H1 (cell line): ENCODE results near the gene GRIP1. TPM values are rescaled to one million over a fixed set of nuclear protein-coding genes. Genes with fewer than 3 reads are reported as not detected.

Experiments
- CTCF ChIA-PET: fragments of 300-600 bp; sonication (Branson Sonifier 250); formaldehyde crosslinking; loops from one replicate; lab custom pipeline; 2021; ENCODE audit not compliant: partially characterized antibody; lab: Charles Lee
- POLR2A ChIA-PET: fragments of 300-600 bp; sonication (Branson Sonifier 250); formaldehyde crosslinking; loops from one replicate; lab custom pipeline; 2021; ENCODE audit warnings: inconsistent platforms; ENCODE audit not compliant: partially characterized antibody; lab: Charles Lee
- DNase-seq, 2 experiments: peaks; one replicate each; pipeline versions ENCODE4 v3.0.0 to v3.0.0-alpha.2; 2010 to 2022; ENCODE audit warnings: low spot score in 2 of 2, low read depth in 1 of 2, mixed read lengths in 1 of 2
- FAIRE-seq: peaks from 2 replicates; lab custom pipeline; 2011; peaks lifted over from hg19 to GRCh38; lab: Jason Lieb, UNC
- H2AFZ ChIP-seq: 2 replicates; pipeline ENCODE4 v1.8.1; 2012; ENCODE audit warnings: low read length, inconsistent platforms
- H2AK5ac ChIP-seq: 2 replicates; pipeline ENCODE4 v1.6.1; 2013; ENCODE audit warnings: low read depth, low read length
- H2BK120ac ChIP-seq: replicated peaks from 2 replicates; pipeline ENCODE3; 2013; ENCODE audit warnings: low read depth, low read length, inconsistent platforms
- H2BK12ac ChIP-seq: 2 replicates; pipeline ENCODE4 v1.6.1; 2013; ENCODE audit warnings: low read depth, low read length
- H2BK15ac ChIP-seq: 2 replicates; pipeline ENCODE4 v1.6.1; 2013; ENCODE audit warnings: low read length
- H2BK20ac ChIP-seq: 2 replicates; pipeline ENCODE4 v1.6.1; 2013; ENCODE audit warnings: low read length
- H2BK5ac ChIP-seq: 2 replicates; pipeline ENCODE4 v1.6.1; 2013; ENCODE audit warnings: low read depth, low read length
- H3K14ac ChIP-seq: 2 replicates; pipeline ENCODE4 v1.6.1; 2013; ENCODE audit warnings: inconsistent platforms; ENCODE audit not compliant: insufficient read length
- H3K18ac ChIP-seq: 2 replicates; pipeline ENCODE4 v1.6.1; 2013; ENCODE audit warnings: low read length; ENCODE audit errors: extremely low read depth
- H3K23ac ChIP-seq: 2 replicates; pipeline ENCODE4 v1.6.1; 2013; ENCODE audit warnings: inconsistent platforms; ENCODE audit not compliant: insufficient read length
- H3K23me2 ChIP-seq: 2 replicates; pipeline ENCODE4 v1.6.1; 2013; ENCODE audit warnings: low read depth, low read length
- H3K27ac ChIP-seq: 2 replicates; pipeline ENCODE4 v1.6.1; 2011; ENCODE audit warnings: low read depth, low read length, inconsistent platforms
- H3K27me3 ChIP-seq, 4 experiments: replicated peaks in 1 of 4; 1 replicate in 1 of 4; 2 replicates in 3 of 4; pipeline versions ENCODE4 v1.6.1 to v1.8.1; 2011 to 2013; ENCODE audit warnings: low read length in 3 of 4, mild to moderate bottlenecking in 3 of 4, inconsistent platforms in 2 of 4, mixed read lengths in 2 of 4, moderate library complexity in 1 of 4; ENCODE audit not compliant: control insufficient read depth in 3 of 4, insufficient read depth in 3 of 4; ENCODE audit errors: extremely low read depth in 1 of 4
- H3K36me3 ChIP-seq, 4 experiments: 2 replicates each; pipeline versions ENCODE4 v1.6.1 to v1.8.1; 2011 to 2013; ENCODE audit warnings: mild to moderate bottlenecking in 4 of 4, low read length in 3 of 4, moderate library complexity in 2 of 4, control low read depth in 1 of 4, inconsistent platforms in 1 of 4; ENCODE audit not compliant: insufficient read depth in 4 of 4, control insufficient read depth in 2 of 4
- H3K4ac ChIP-seq: replicated peaks from 2 replicates; pipeline ENCODE3; 2013; ENCODE audit warnings: low read length, low read depth, mixed read lengths, inconsistent platforms; ENCODE audit not compliant: insufficient read length
- H3K4me1 ChIP-seq, 4 experiments: replicated peaks in 1 of 4; 1 replicate in 1 of 4; 2 replicates in 3 of 4; pipeline versions ENCODE4 v1.6.1 to v1.8.1; 2011 to 2013; ENCODE audit warnings: low read length in 3 of 4, inconsistent platforms in 2 of 4, mixed read lengths in 1 of 4; ENCODE audit not compliant: insufficient read depth in 4 of 4, control insufficient read depth in 3 of 4
- H3K4me2 ChIP-seq, 2 experiments: 2 replicates each; pipeline versions ENCODE4 v1.6.1 to v1.8.1; 2011 to 2013; ENCODE audit warnings: low read depth in 2 of 2, low read length in 2 of 2, control low read depth in 1 of 2, inconsistent platforms in 1 of 2, mild to moderate bottlenecking in 1 of 2; ENCODE audit not compliant: insufficient read depth in 1 of 2
- H3K4me3 ChIP-seq, 4 experiments: fragments of 200-600, 300-600 bp in 1 of 4; sonication (generic), shearing (Covaris generic), sonication (Bioruptor Twin) in 1 of 4; 2 replicates each; pipeline versions ENCODE4 v1.5.1 to v1.8.1; 2011 to 2016; ENCODE audit warnings: low read length in 4 of 4, low read depth in 3 of 4, control low read depth in 2 of 4, inconsistent platforms in 2 of 4, mild to moderate bottlenecking in 2 of 4, mixed read lengths in 1 of 4, moderate library complexity in 1 of 4; ENCODE audit not compliant: insufficient read depth in 2 of 4; ENCODE audit errors: extremely low read depth in 1 of 4
- H3K56ac ChIP-seq: replicated peaks from 2 replicates; pipeline ENCODE3; 2013; ENCODE audit warnings: low read depth, mild to moderate bottlenecking, mixed read lengths, low read length, inconsistent platforms; ENCODE audit not compliant: insufficient read length
- H3K79me1 ChIP-seq: 2 replicates; pipeline ENCODE4 v1.6.1; 2013; ENCODE audit warnings: low read depth, low read length, control low read depth
- H3K79me2 ChIP-seq, 2 experiments: 2 replicates each; pipeline versions ENCODE4 v1.6.1 to v1.8.1; 2012 to 2013; ENCODE audit warnings: low read length in 2 of 2, mild to moderate bottlenecking in 2 of 2, inconsistent platforms in 1 of 2; ENCODE audit not compliant: insufficient read depth in 2 of 2, control insufficient read depth in 1 of 2
- H3K9ac ChIP-seq, 4 experiments: replicated peaks in 1 of 4; 1 replicate in 1 of 4; 2 replicates in 3 of 4; pipeline versions ENCODE4 v1.6.1 to v1.8.1; 2011 to 2013; ENCODE audit warnings: low read depth in 3 of 4, low read length in 3 of 4, control low read depth in 2 of 4, mild to moderate bottlenecking in 2 of 4, moderate library complexity in 2 of 4, inconsistent platforms in 1 of 4; ENCODE audit errors: extremely low read depth in 1 of 4
- H3K9me3 ChIP-seq, 2 experiments: 2 replicates each; pipeline versions ENCODE4 v1.6.1 to v1.8.1; 2012 to 2013; ENCODE audit warnings: mild to moderate bottlenecking in 2 of 2, moderate library complexity in 2 of 2, control low read depth in 1 of 2, inconsistent platforms in 1 of 2, low read depth in 1 of 2, low read length in 1 of 2, mixed read lengths in 1 of 2; ENCODE audit not compliant: insufficient read depth in 2 of 2
- H4K20me1 ChIP-seq, 2 experiments: replicated peaks in 1 of 2; 2 replicates each; pipeline versions ENCODE3 to v1.8.1; 2011 to 2013; ENCODE audit warnings: inconsistent platforms in 2 of 2, low read length in 2 of 2, mild to moderate bottlenecking in 1 of 2; ENCODE audit not compliant: insufficient read depth in 2 of 2, control insufficient read depth in 1 of 2
- H4K5ac ChIP-seq: 2 replicates; pipeline ENCODE4 v1.6.1; 2013; ENCODE audit warnings: low read length, low read depth, mixed read lengths, inconsistent platforms; ENCODE audit not compliant: insufficient read length
- H4K8ac ChIP-seq: 2 replicates; pipeline ENCODE4 v1.8.0; 2013; ENCODE audit warnings: mild to moderate bottlenecking, moderate library complexity, low read length, inconsistent platforms; ENCODE audit not compliant: insufficient read depth; ENCODE audit errors: extremely low read depth
- H4K91ac ChIP-seq: replicated peaks from 2 replicates; pipeline ENCODE3; 2013; ENCODE audit warnings: low read length, mixed read lengths, inconsistent platforms; ENCODE audit not compliant: insufficient read length
- CHD1 ChIP-seq: IDR thresholded peaks from 2 replicates; pipeline ENCODE4 v1.6.1; 2012; ENCODE audit warnings: low read depth, low read length, improper control_type of control experiment
- KDM1A ChIP-seq: fragments of 200-600, 300-600 bp; sonication (generic); IDR thresholded peaks from 2 replicates; pipeline ENCODE4 v1.7.1; 2016; ENCODE audit warnings: mild to moderate bottlenecking, low read length, borderline replicate concordance
- RBBP5 ChIP-seq: IDR thresholded peaks from 2 replicates; pipeline ENCODE4 v1.7.1; 2012; ENCODE audit warnings: low read depth, mild to moderate bottlenecking, inconsistent platforms, low read length, moderate library complexity, borderline replicate concordance
- SIRT6 ChIP-seq: IDR thresholded peaks from one replicate; pipeline ENCODE4 v1.7.1; 2012; ENCODE audit warnings: low read length, inconsistent platforms
- SRF ChIP-seq: IDR thresholded peaks from 2 replicates; pipeline ENCODE4 v1.6.1; 2011; ENCODE audit warnings: mild to moderate bottlenecking, low read depth, low read length, moderate library complexity
- polyA plus RNA-seq, 7 experiments: library from polyadenylated mRNA; depleted of rRNA in 3 of 7; stranded (reverse) in 5 of 7; unstranded in 2 of 7; fragments of >200 nt in 5 of 7; fragments of 200-250 nt in 2 of 7; gene quantifications; 1 replicate in 5 of 7; 2 replicates in 1 of 7; 4 replicates in 1 of 7; pipeline versions ENCODE4 v1.2.1 to v1.2.3, GENCODE V29; 2011 to 2013; ENCODE audit warnings: missing spikeins in 2 of 7, mixed read lengths in 2 of 7
- total RNA-seq: library from RNA; stranded (reverse); fragmentation: NEBNext Ultra II Directional; extraction: Animal tissue kit (Norgen Biotek cat#: 25700); gene quantifications from 2 replicates; pipeline ENCODE4 v1.2.1, GENCODE V29; 2021

GRIP1 gene
- total and polyA plus RNA-seq, 2 of the 8 experiments (the other 6 are each of a cell fraction or from before 2014, with no cell fraction given), result 4.5 to 27.3 TPM

DNA sequence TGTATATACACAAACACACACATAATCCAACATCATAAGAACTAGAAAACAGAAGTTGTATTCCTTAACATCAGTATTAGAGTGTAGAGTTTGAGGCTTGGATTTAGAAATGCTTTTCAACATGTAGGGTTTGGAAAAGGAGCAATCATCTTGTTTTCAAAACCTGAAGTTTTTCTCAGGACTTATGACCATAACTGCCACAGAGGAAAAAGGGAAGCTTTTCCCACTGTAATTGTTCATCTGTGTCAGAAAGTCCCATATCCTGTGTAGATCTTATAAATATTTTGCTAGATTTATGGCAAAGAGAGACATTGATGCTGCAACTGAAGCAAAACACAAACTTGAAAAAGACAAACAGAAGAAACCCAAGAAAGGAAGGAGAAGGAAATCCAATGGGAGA, 115.7 kb downstream of the GRIP1 start:
- H3K36me3 ChIP-seq, result peaks cover 0 to 3% (median 0%) of the 10 kb centered on the region in 4 experiments; a peak in 2 of 8 replicates
- no peak overlapping the region for H2BK15ac ChIP-seq
- H3K79me1 ChIP-seq, result no peaks in the 10 kb centered on the region
- ChIA-PET POLR2A (no interaction called here), CTCF (no interaction called here)
- H3K4me1 ChIP-seq, result no peaks in the 10 kb centered on the region
- no peak overlapping the region for H2AFZ ChIP-seq
- H3K23ac ChIP-seq, result no peak overlapping the region
- no peak overlapping the region for H3K4me2 ChIP-seq
- no peaks in the 10 kb centered on the region for H3K79me2 ChIP-seq
- H4K20me1 ChIP-seq, result no peaks in the 10 kb centered on the region
- H4K8ac ChIP-seq, result no peak overlapping the region
- H2BK20ac ChIP-seq, result no peak overlapping the region
- no peak overlapping the region for H3K4ac ChIP-seq
- no peak for DNase-seq
- H3K4me3 ChIP-seq, result no peak overlapping the region
- TF ChIP-seq SRF (no peak), RBBP5 (no peak), SIRT6 (no peak), KDM1A (0 out of 2 replicates have a peak, but pooled peaks have one; percentile 18), CHD1 (no peak)
- TF ChIP-seq, all 59 proteins: peak for 1
- Histone ChIP-seq H4K91ac (no peak overlapping the region), H3K56ac (no peak overlapping the region), H2BK120ac (no peak overlapping the region), H3K9ac (no peak overlapping the region), H4K5ac (no peak overlapping the region), H3K14ac (no peak overlapping the region), H3K23me2 (no peaks in the 10 kb centered on the region), H2BK5ac (no peak overlapping the region), H3K18ac (no peak overlapping the region), H2BK12ac (no peak overlapping the region), H3K27me3 (no peaks in the 10 kb centered on the region), H2AK5ac (no peak overlapping the region), H3K9me3 (peaks cover 10 to 23% of the 10 kb centered on the region in 2 experiments; a peak in 3 of 4 replicates), H3K27ac (no peak overlapping the region)
- FAIRE-seq, result no peak
